Upper lobe of left lung (tissue), 4 donors: Measurements from ENCODE around the gene EFNA5.

Experiments used
- EP300 ChIP-seq, 4 donors: sonication (generic); formaldehyde crosslinking; IDR thresholded peaks; one replicate each; pipeline ENCODE4 v1.5.1; 2017; ENCODE audit warnings: antibody characterized with exemption in 4 of 4, control low read depth in 2 of 4
- POLR2A ChIP-seq, 4 donors: fragments of 450-650 bp; IDR thresholded peaks; one replicate each; pipeline ENCODE4 v1.5.1; 2016 to 2017; ENCODE audit warnings: antibody characterized with exemption in 4 of 4, mild to moderate bottlenecking in 2 of 4
- POLR2AphosphoS5 ChIP-seq, 2 donors: sonication (generic); formaldehyde crosslinking; IDR thresholded peaks; one replicate each; pipeline ENCODE4 v1.5.1; 2017; ENCODE audit warnings: antibody characterized with exemption in 2 of 2
- TF ChIP-seq, protein P1 (sequence below), 6 experiments: fragments of 450-650 bp in 4 of 6; fragments of 200-600 bp in 2 of 6; sonication (generic) in 2 of 6; IDR thresholded peaks; one replicate each; pipeline ENCODE4 v1.5.1; 2016 to 2019; ENCODE audit warnings: antibody characterized with exemption in 6 of 6

GRCh38 chr5:107483231-107484024, 187.3 kb downstream of the EFNA5 start:
- TF ChIP-seq, protein P1, sequence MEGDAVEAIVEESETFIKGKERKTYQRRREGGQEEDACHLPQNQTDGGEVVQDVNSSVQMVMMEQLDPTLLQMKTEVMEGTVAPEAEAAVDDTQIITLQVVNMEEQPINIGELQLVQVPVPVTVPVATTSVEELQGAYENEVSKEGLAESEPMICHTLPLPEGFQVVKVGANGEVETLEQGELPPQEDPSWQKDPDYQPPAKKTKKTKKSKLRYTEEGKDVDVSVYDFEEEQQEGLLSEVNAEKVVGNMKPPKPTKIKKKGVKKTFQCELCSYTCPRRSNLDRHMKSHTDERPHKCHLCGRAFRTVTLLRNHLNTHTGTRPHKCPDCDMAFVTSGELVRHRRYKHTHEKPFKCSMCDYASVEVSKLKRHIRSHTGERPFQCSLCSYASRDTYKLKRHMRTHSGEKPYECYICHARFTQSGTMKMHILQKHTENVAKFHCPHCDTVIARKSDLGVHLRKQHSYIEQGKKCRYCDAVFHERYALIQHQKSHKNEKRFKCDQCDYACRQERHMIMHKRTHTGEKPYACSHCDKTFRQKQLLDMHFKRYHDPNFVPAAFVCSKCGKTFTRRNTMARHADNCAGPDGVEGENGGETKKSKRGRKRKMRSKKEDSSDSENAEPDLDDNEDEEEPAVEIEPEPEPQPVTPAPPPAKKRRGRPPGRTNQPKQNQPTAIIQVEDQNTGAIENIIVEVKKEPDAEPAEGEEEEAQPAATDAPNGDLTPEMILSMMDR (IDR thresholded peaks at IDR 0.05), result no peak
- no peak for TF ChIP-seq POLR2AphosphoS5 (IDR thresholded peaks at IDR 0.05)
- TF ChIP-seq POLR2A (IDR thresholded peaks at IDR 0.05), result no peak
- TF ChIP-seq EP300 (IDR thresholded peaks at IDR 0.05), result no peak
